Skeletal muscle satellite cell (primary cell): Measurements from ENCODE around the gene AREL1. TPM values are rescaled to one million over a fixed set of nuclear protein-coding genes. Genes with fewer than 3 reads are reported as not detected.
"Not testable (repeated sequence)": the region's sequence is repeated elsewhere in the genome, so short reads cannot be mapped to it uniquely, and the experiment has no call there.

Experiments
- H3K27me3 ChIP-seq: 2 replicates; pipeline ENCODE4 v1.7.0; 2013; ENCODE audit warnings: low read length; ENCODE audit not compliant: control insufficient read depth, insufficient read depth
- H3K36me3 ChIP-seq: 2 replicates; pipeline ENCODE4 v1.7.0; 2013; ENCODE audit warnings: mild to moderate bottlenecking, control low read depth, low read length; ENCODE audit not compliant: insufficient read depth
- H3K4me1 ChIP-seq: 2 replicates; pipeline ENCODE4 v1.7.0; 2013; ENCODE audit warnings: low read length; ENCODE audit not compliant: control insufficient read depth, insufficient read depth
- H3K4me2 ChIP-seq: 2 replicates; pipeline ENCODE4 v1.7.0; 2013; ENCODE audit warnings: mild to moderate bottlenecking, low read length
- H3K4me3 ChIP-seq: 2 replicates; pipeline ENCODE4 v1.7.0; 2013; ENCODE audit warnings: low read length
- H3K9ac ChIP-seq: 2 replicates; pipeline ENCODE4 v1.7.0; 2013; ENCODE audit warnings: mild to moderate bottlenecking, low read depth, low read length, moderate library complexity
- H3K9me3 ChIP-seq: replicated peaks from 2 replicates; pipeline ENCODE4 v1.7.0; 2013; ENCODE audit warnings: mild to moderate bottlenecking, control low read depth, low read length
- total RNA-seq: library from RNA; depleted of rRNA; stranded (reverse); fragments of >200 nt; gene quantifications from 2 replicates; pipeline ENCODE4 v1.2.3, GENCODE V29; 2012; rRNA removed

The AREL1 gene
- total RNA-seq: 21.2 and 22.1 TPM in 2 replicates

- Histone ChIP-seq H3K27me3 (no peaks in the 10 kb centered on the region), H3K4me3 (peak within 1 kb of the TSS; percentile 89), H3K9ac (peak within 1 kb of the TSS; percentile 89), H3K4me2 (peak within 1 kb of the TSS; percentile 87), H3K9me3 (no peaks in the 10 kb centered on the region), H3K4me1 (peaks cover 15% of the 10 kb centered on the region), H3K36me3 (peaks cover 15% of the 10 kb centered on the region)
These were observed at the start of gene AREL1, which contains the start of gene FCF1 for GRCh38 chr14:74712499-74713394. Gene AREL1 (minus strand): TSS chr14:74713080. CDS start chr14:74685615, 27,465 bp downstream. Gene FCF1 (plus strand): TSS chr14:74713144. CDS start chr14:74713198, 54 bp downstream.

GRCh38 chr14:74758505-74758904 lies 45.6 kb upstream of the AREL1 start:
- H3K27me3 ChIP-seq, H3K9ac ChIP-seq, H3K4me3 ChIP-seq, H3K9me3 ChIP-seq, H3K4me2 ChIP-seq, H3K4me1 ChIP-seq, H3K36me3 ChIP-seq: not testable (repeated sequence)

GRCh38 chr14:74756326-74756725 lies 43.4 kb upstream of the AREL1 start:
- H3K9me3 ChIP-seq: no peaks in the 10 kb centered on the region
- no peaks in the 10 kb centered on the region for H3K4me1 ChIP-seq
- no peak overlapping the region for H3K9ac ChIP-seq
- no peaks in the 10 kb centered on the region for H3K27me3 ChIP-seq
- H3K36me3 ChIP-seq: no peaks in the 10 kb centered on the region
- H3K4me3 ChIP-seq: no peak overlapping the region
- no peak overlapping the region for H3K4me2 ChIP-seq

- H3K27me3 ChIP-seq: no peaks in the 10 kb centered on the region
- no peaks in the 10 kb centered on the region for H3K4me1 ChIP-seq
- H3K4me2 ChIP-seq: no peak overlapping the region
- no peaks in the 10 kb centered on the region for H3K36me3 ChIP-seq
- no peak overlapping the region for H3K4me3 ChIP-seq
- H3K9me3 ChIP-seq: no peaks in the 10 kb centered on the region
- H3K9ac ChIP-seq: no peak overlapping the region
These were observed 42.0 kb upstream of the AREL1 start for GRCh38 chr14:74754899-74755298.

- Histone ChIP-seq H3K4me3 (no peak overlapping the region), H3K4me1 (no peaks in the 10 kb centered on the region), H3K9me3 (no peaks in the 10 kb centered on the region), H3K36me3 (no peaks in the 10 kb centered on the region), H3K9ac (no peak overlapping the region), H3K4me2 (no peak overlapping the region), H3K27me3 (no peaks in the 10 kb centered on the region)
These were observed 41.3 kb upstream of the AREL1 start for GRCh38 chr14:74754157-74754556.

- no peak overlapping the region for H3K4me2 ChIP-seq
- H3K9me3 ChIP-seq: no peaks in the 10 kb centered on the region
- no peaks in the 10 kb centered on the region for H3K27me3 ChIP-seq
- H3K9ac ChIP-seq: no peak overlapping the region
- no peak overlapping the region for H3K4me3 ChIP-seq
- H3K36me3 ChIP-seq: no peaks in the 10 kb centered on the region
- H3K4me1 ChIP-seq: no peaks in the 10 kb centered on the region
These were observed 34.4 kb upstream of the AREL1 start for GRCh38 chr14:74747237-74747636.

- no peak overlapping the region for H3K9ac ChIP-seq
- peaks cover 6% of the 10 kb centered on the region for H3K4me1 ChIP-seq
- no peaks in the 10 kb centered on the region for H3K9me3 ChIP-seq
- peaks cover 13% of the 10 kb centered on the region for H3K36me3 ChIP-seq
- H3K4me3 ChIP-seq: no peak overlapping the region
- no peak overlapping the region for H3K4me2 ChIP-seq
- no peaks in the 10 kb centered on the region for H3K27me3 ChIP-seq
These were observed 26.6 kb upstream of the AREL1 start for GRCh38 chr14:74739293-74740030.

- Histone ChIP-seq H3K36me3 (peaks cover 25% of the 10 kb centered on the region), H3K9ac (no peak overlapping the region), H3K4me1 (peaks cover 6% of the 10 kb centered on the region), H3K4me3 (no peak overlapping the region), H3K4me2 (no peak overlapping the region), H3K27me3 (no peaks in the 10 kb centered on the region), H3K9me3 (no peaks in the 10 kb centered on the region)
These were observed 25.0 kb upstream of the AREL1 start for GRCh38 chr14:74737753-74738325.

GRCh38 chr14:74735125-74735524 lies 22.2 kb upstream of the AREL1 start:
- Histone ChIP-seq H3K4me3 (no peak overlapping the region), H3K36me3 (peaks cover 36% of the 10 kb centered on the region)

GRCh38 chr14:74733221-74733620 lies 20.3 kb upstream of the AREL1 start:
- H3K9ac ChIP-seq: no peak overlapping the region
- H3K4me2 ChIP-seq: no peak overlapping the region
- no peaks in the 10 kb centered on the region for H3K27me3 ChIP-seq
- H3K9me3 ChIP-seq: no peaks in the 10 kb centered on the region
- peaks cover 32% of the 10 kb centered on the region for H3K36me3 ChIP-seq
- H3K4me3 ChIP-seq: no peak overlapping the region
- peaks cover 6% of the 10 kb centered on the region for H3K4me1 ChIP-seq

More at GRCh38 chr14:74735125-74735524, 22.2 kb upstream of the AREL1 start:
- Histone ChIP-seq H3K4me1 (peaks cover 6% of the 10 kb centered on the region), H3K9ac (no peak overlapping the region), H3K4me2 (no peak overlapping the region), H3K27me3 (no peaks in the 10 kb centered on the region), H3K9me3 (no peaks in the 10 kb centered on the region)

- no peak overlapping the region for H3K9ac ChIP-seq
- no peaks in the 10 kb centered on the region for H3K9me3 ChIP-seq
- peaks cover under 1% of the 10 kb centered on the region for H3K4me1 ChIP-seq
- H3K4me2 ChIP-seq: no peak overlapping the region
- no peaks in the 10 kb centered on the region for H3K27me3 ChIP-seq
- H3K36me3 ChIP-seq: peaks cover 32% of the 10 kb centered on the region
- no peak overlapping the region for H3K4me3 ChIP-seq
These were observed 19.5 kb upstream of the AREL1 start for GRCh38 chr14:74732387-74732786.
